ENCODE measurements around the gene KMT2D.

- TF ChIP-seq EZH2 (IDR thresholded peaks at IDR 0.05): no peak
- TF ChIP-seq CTCF (IDR thresholded peaks at IDR 0.05): no peak
- TF ChIP-seq EZH2phosphoT487 (IDR thresholded peaks at IDR 0.05): no peak
These were observed 5.5 kb upstream of the KMT2D start for GRCh38 chr12:49066120-49066519.
